HEK293 (cell line): ENCODE data around the gene IGLON5.

Experiments used
- CTCF ChIA-PET: fragments of 350-600 bp; formaldehyde crosslinking; extraction: SDS; loops from one replicate; lab custom pipeline; 2021; ENCODE audit warnings: antibody characterized with exemption; lab: Yijun Ruan, JAX
- POLR2A ChIA-PET: fragments of 300-600 bp; formaldehyde crosslinking; extraction: SDS; loops from one replicate; lab custom pipeline; 2020; ENCODE audit warnings: antibody characterized with exemption, inconsistent platforms; lab: Yijun Ruan, JAX
- H3K27ac ChIP-seq: fragments of 200-500 bp; sonication (Bioruptor generic); 2 replicates; pipeline ENCODE4 v1.5.1; 2014; ENCODE audit warnings: low read depth, low read length, control low read depth, inconsistent platforms; ENCODE audit errors: extremely low read depth
- H3K36me3 ChIP-seq, 2 experiments: fragments of 200-500 bp in 1 of 2; sonication (Bioruptor generic) in 1 of 2; 1 replicate in 1 of 2; 2 replicates in 1 of 2; pipeline ENCODE4 v1.5.1; 2014 to 2017; ENCODE audit warnings: inconsistent platforms in 2 of 2, low read length in 2 of 2; ENCODE audit not compliant: control insufficient read depth in 2 of 2, insufficient read depth in 1 of 2
- H3K4me1 ChIP-seq: fragments of 200-500 bp; sonication (Bioruptor generic); 2 replicates; pipeline ENCODE4 v1.5.1; 2014; ENCODE audit warnings: mild to moderate bottlenecking, low read length, inconsistent platforms; ENCODE audit not compliant: control insufficient read depth, insufficient read depth
- H3K4me3 ChIP-seq: 2 replicates; pipeline ENCODE4 v1.5.1; 2011; ENCODE audit warnings: low read depth, mild to moderate bottlenecking, control low read depth, low read length, moderate library complexity
- H3K9me3 ChIP-seq: fragments of 200-500 bp; sonication (Bioruptor generic); 2 replicates; pipeline ENCODE4 v1.5.1; 2014; ENCODE audit warnings: low read depth, low read length, inconsistent platforms; ENCODE audit not compliant: control insufficient read depth, insufficient read depth
- IKZF3 ChIP-seq: fragments of 450-650 bp; IDR thresholded peaks from 2 replicates; pipeline ENCODE4 v1.5.0; 2018; ENCODE audit warnings: missing biosample characterization, mild to moderate bottlenecking, missing genetic modification characterization, moderate library complexity
- KLF10 ChIP-seq: fragments of 450-650 bp; IDR thresholded peaks from 2 replicates; pipeline ENCODE4 v1.5.1; 2018; ENCODE audit warnings: missing biosample characterization, mild to moderate bottlenecking, missing genetic modification characterization
- KLF8 ChIP-seq: fragments of 450-650 bp; formaldehyde crosslinking; IDR thresholded peaks from 2 replicates; pipeline ENCODE4 v1.5.1; 2016; ENCODE audit warnings: missing biosample characterization, missing genetic modification characterization
- MEIS1 ChIP-seq: sonication (generic); formaldehyde crosslinking; IDR thresholded peaks from 2 replicates; pipeline ENCODE4 v1.8.1; 2022; ENCODE audit warnings: missing genetic modification reagents, mild to moderate bottlenecking, borderline replicate concordance
- MZF1 ChIP-seq: fragments of 450-650 bp; formaldehyde crosslinking; IDR thresholded peaks from 2 replicates; pipeline ENCODE4 v1.5.1; 2017; ENCODE audit warnings: missing biosample characterization, missing genetic modification characterization, borderline replicate concordance
- PRDM1 ChIP-seq: fragments of 450-650 bp; formaldehyde crosslinking; IDR thresholded peaks from 2 replicates; pipeline ENCODE4; 2016; ENCODE audit warnings: missing biosample characterization, missing genetic modification characterization
- SALL2 ChIP-seq: fragments of 450-650 bp; formaldehyde crosslinking; IDR thresholded peaks from 2 replicates; pipeline ENCODE4 v1.5.0; 2017; ENCODE audit warnings: missing biosample characterization, mild to moderate bottlenecking, missing genetic modification characterization, borderline replicate concordance
- SCRT1 ChIP-seq: fragments of 450-650 bp; formaldehyde crosslinking; IDR thresholded peaks from 2 replicates; pipeline ENCODE4 v1.5.1; 2016; ENCODE audit warnings: missing biosample characterization, missing genetic modification characterization, borderline replicate concordance
- YY1 ChIP-seq: fragments of 450-650 bp; formaldehyde crosslinking; IDR thresholded peaks from 2 replicates; pipeline ENCODE4 v1.5.1; 2018; ENCODE audit warnings: missing biosample characterization, missing genetic modification characterization
- ZBTB21 ChIP-seq: fragments of 450-650 bp; formaldehyde crosslinking; IDR thresholded peaks from 2 replicates; pipeline ENCODE4 v1.5.1; 2017; ENCODE audit warnings: missing biosample characterization, missing genetic modification characterization
- ZNF112 ChIP-seq: fragments of 450-650 bp; formaldehyde crosslinking; IDR thresholded peaks from 2 replicates; pipeline ENCODE4 v1.5.0; 2017; ENCODE audit warnings: missing biosample characterization, missing genetic modification characterization
- ZNF114 ChIP-seq: fragments of 450-650 bp; formaldehyde crosslinking; IDR thresholded peaks from 2 replicates; pipeline ENCODE4 v1.5.0; 2017; ENCODE audit warnings: missing biosample characterization, missing genetic modification characterization
- ZNF132 ChIP-seq: fragments of 450-650 bp; formaldehyde crosslinking; IDR thresholded peaks from 2 replicates; pipeline ENCODE4 v1.5.1; 2017; ENCODE audit warnings: missing biosample characterization, missing genetic modification characterization, borderline replicate concordance
- ZNF202 ChIP-seq: fragments of 450-650 bp; formaldehyde crosslinking; IDR thresholded peaks from 2 replicates; pipeline ENCODE4 v1.5.1; 2016; ENCODE audit warnings: missing biosample characterization, missing genetic modification characterization, borderline replicate concordance
- ZNF24 ChIP-seq: fragments of 450-650 bp; formaldehyde crosslinking; IDR thresholded peaks from 2 replicates; pipeline ENCODE4 v1.5.1; 2016; ENCODE audit warnings: missing biosample characterization, missing genetic modification characterization
- ZNF324 ChIP-seq: fragments of 450-650 bp; formaldehyde crosslinking; IDR thresholded peaks from 2 replicates; pipeline ENCODE4 v1.5.1; 2016; ENCODE audit warnings: missing biosample characterization, missing genetic modification characterization
- ZNF510 ChIP-seq: fragments of 450-650 bp; formaldehyde crosslinking; IDR thresholded peaks from 2 replicates; pipeline ENCODE4 v1.5.1; 2018; ENCODE audit warnings: mild to moderate bottlenecking, missing genetic modification characterization, missing biosample characterization; ENCODE audit not compliant: insufficient replicate concordance
- ZNF549 ChIP-seq: fragments of 450-650 bp; IDR thresholded peaks from 2 replicates; pipeline ENCODE4 v1.5.1; 2018; ENCODE audit warnings: missing biosample characterization, missing genetic modification characterization, mild to moderate bottlenecking, inconsistent platforms, moderate library complexity
- ZNF623 ChIP-seq: fragments of 450-650 bp; formaldehyde crosslinking; IDR thresholded peaks from 2 replicates; pipeline ENCODE4 v1.5.1; 2016; ENCODE audit warnings: missing biosample characterization, missing genetic modification characterization
- ZNF777 ChIP-seq: fragments of 450-650 bp; formaldehyde crosslinking; IDR thresholded peaks from 2 replicates; pipeline ENCODE4 v1.5.1; 2017; ENCODE audit warnings: missing biosample characterization, missing genetic modification characterization, borderline replicate concordance
- ZNF791 ChIP-seq: fragments of 450-650 bp; formaldehyde crosslinking; IDR thresholded peaks from 2 replicates; pipeline ENCODE4 v1.5.1; 2016; ENCODE audit warnings: missing biosample characterization, missing genetic modification characterization
- ZSCAN16 ChIP-seq: fragments of 450-650 bp; formaldehyde crosslinking; IDR thresholded peaks from 2 replicates; pipeline ENCODE4 v1.5.1; 2016; ENCODE audit warnings: missing biosample characterization, missing genetic modification characterization
- TF ChIP-seq, protein P1 (sequence below): fragments of 450-650 bp; formaldehyde crosslinking; IDR thresholded peaks from 2 replicates; pipeline ENCODE4 v1.5.1; 2017; ENCODE audit warnings: missing biosample characterization, missing genetic modification characterization
- TF ChIP-seq, protein P2 (sequence below): fragments of 450-650 bp; formaldehyde crosslinking; IDR thresholded peaks from 2 replicates; pipeline ENCODE4 v1.5.1; 2016; ENCODE audit warnings: missing biosample characterization, missing genetic modification characterization, low read depth
- TF ChIP-seq, protein P3 (sequence below): fragments of 450-650 bp; IDR thresholded peaks from 2 replicates; pipeline ENCODE4 v1.5.1; 2018; ENCODE audit warnings: missing biosample characterization, mild to moderate bottlenecking, missing genetic modification characterization
- TF ChIP-seq, protein P4 (sequence below): fragments of 450-650 bp; formaldehyde crosslinking; IDR thresholded peaks from 2 replicates; pipeline ENCODE4 v1.5.1; 2016; ENCODE audit warnings: missing biosample characterization, missing genetic modification characterization

The IGLON5 gene

DNA sequence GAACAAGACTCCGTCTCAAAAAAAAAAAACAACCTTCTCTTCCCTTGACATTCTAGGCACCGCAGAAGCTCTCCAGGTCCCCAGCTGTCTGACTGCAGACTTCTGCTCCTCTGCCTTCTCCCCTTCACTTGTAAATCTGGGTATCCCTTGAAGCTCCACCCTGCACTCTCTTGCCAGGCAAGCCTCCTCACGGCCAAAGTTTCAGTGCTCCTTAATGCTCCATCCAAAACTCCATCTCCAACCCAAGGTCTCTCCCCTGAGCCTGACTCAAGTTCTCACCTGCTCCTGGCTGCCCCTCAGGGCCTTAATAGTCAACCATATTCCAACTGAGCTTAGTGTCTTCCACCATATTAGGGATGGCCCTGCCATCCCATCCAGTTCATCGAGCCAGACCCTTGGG lies 58.8 kb downstream of the IGLON5 start:
- H3K27ac ChIP-seq = no peak overlapping the region
- no peak overlapping the region for H3K4me3 ChIP-seq
- POLR2A ChIA-PET = interaction anchor here (0.5 to 0.6 kb wide), 2 partner anchors 13 to 33 kb away, joined by 3 to 6 read pairs; no protein-coding TSS in a partner anchor
- H3K36me3 ChIP-seq = no peaks in the 10 kb centered on the region
- CTCF ChIA-PET = no interaction called here
- H3K4me1 ChIP-seq = peaks cover 3% of the 10 kb centered on the region
- no peaks in the 10 kb centered on the region for H3K9me3 ChIP-seq
- TF ChIP-seq IKZF3 (tag by site-specific recombination) (no peak), ZNF791 (no peak), ZNF510 (tag by site-specific recombination) (no peak), ZNF202 (tag by site-specific recombination) (no peak), ZNF114 (tag by site-specific recombination) (no peak), ZBTB21 (no peak), YY1 (no peak), SCRT1 (tag by site-specific recombination) (no peak), MEIS1 (CRISPR knock-in tag) (no peak), ZNF24 (tag by site-specific recombination) (no peak), KLF10 (tag by site-specific recombination) (no peak), ZNF549 (no peak), KLF8 (tag by site-specific recombination) (no peak)
- TF ChIP-seq, protein P1, sequence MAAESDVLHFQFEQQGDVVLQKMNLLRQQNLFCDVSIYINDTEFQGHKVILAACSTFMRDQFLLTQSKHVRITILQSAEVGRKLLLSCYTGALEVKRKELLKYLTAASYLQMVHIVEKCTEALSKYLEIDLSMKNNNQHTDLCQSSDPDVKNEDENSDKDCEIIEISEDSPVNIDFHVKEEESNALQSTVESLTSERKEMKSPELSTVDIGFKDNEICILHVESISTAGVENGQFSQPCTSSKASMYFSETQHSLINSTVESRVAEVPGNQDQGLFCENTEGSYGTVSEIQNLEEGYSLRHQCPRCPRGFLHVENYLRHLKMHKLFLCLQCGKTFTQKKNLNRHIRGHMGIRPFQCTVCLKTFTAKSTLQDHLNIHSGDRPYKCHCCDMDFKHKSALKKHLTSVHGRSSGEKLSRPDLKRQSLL (tag by site-specific recombination) = no peak
- TF ChIP-seq, protein P2, sequence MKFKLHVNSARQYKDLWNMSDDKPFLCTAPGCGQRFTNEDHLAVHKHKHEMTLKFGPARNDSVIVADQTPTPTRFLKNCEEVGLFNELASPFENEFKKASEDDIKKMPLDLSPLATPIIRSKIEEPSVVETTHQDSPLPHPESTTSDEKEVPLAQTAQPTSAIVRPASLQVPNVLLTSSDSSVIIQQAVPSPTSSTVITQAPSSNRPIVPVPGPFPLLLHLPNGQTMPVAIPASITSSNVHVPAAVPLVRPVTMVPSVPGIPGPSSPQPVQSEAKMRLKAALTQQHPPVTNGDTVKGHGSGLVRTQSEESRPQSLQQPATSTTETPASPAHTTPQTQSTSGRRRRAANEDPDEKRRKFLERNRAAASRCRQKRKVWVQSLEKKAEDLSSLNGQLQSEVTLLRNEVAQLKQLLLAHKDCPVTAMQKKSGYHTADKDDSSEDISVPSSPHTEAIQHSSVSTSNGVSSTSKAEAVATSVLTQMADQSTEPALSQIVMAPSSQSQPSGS (tag by site-specific recombination) = no peak
- TF ChIP-seq, protein P3, sequence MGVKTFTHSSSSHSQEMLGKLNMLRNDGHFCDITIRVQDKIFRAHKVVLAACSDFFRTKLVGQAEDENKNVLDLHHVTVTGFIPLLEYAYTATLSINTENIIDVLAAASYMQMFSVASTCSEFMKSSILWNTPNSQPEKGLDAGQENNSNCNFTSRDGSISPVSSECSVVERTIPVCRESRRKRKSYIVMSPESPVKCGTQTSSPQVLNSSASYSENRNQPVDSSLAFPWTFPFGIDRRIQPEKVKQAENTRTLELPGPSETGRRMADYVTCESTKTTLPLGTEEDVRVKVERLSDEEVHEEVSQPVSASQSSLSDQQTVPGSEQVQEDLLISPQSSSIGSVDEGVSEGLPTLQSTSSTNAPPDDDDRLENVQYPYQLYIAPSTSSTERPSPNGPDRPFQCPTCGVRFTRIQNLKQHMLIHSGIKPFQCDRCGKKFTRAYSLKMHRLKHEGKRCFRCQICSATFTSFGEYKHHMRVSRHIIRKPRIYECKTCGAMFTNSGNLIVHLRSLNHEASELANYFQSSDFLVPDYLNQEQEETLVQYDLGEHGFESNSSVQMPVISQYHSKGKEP (tag by site-specific recombination) = no peak

DNA sequence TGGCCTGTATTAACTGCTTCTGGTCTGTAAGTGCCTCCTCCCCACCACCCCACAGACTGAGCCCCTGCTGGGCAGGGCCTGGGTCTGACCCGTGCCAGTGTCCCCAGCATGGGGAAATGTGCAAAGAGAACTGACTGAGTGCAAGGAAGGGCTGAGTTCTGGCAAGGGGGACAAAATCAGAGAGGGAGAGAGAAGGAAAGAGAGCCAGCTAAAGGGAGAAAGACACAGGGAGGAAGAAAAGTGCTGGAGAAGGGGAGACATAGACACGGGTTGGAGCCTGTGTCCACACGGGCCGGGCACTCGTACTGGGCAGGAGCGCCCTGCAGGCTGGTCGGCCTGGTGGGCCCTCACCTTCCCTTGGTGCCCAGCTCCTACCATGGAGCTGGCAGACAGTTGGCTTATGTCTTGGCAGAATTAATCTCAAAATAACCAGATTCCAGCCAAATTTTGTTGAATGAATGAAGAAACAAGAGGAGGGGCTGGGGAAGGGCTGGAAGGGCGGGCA lies 59.8 kb downstream of the IGLON5 start:
- ChIA-PET CTCF (no interaction called here), POLR2A (interaction anchor here (0.7 kb wide), 1 partner anchor 13 kb away, joined by 3 read pairs; no protein-coding TSS in a partner anchor)
- Histone ChIP-seq H3K36me3 (no peaks in the 10 kb centered on the region), H3K4me3 (no peak overlapping the region), H3K9me3 (no peaks in the 10 kb centered on the region), H3K27ac (no peak overlapping the region), H3K4me1 (no peaks in the 10 kb centered on the region; the same call in 1 of the 2 replicates)
- no peak for TF ChIP-seq ZNF112 (tag by site-specific recombination)
- no peak for TF ChIP-seq ZNF324 (tag by site-specific recombination)
- TF ChIP-seq ZNF623 (tag by site-specific recombination) = no peak
- no peak for TF ChIP-seq ZNF510 (tag by site-specific recombination)
- TF ChIP-seq PRDM1 (tag by site-specific recombination) = no peak
- TF ChIP-seq ZSCAN16 (tag by site-specific recombination) = no peak
- TF ChIP-seq, protein P4, sequence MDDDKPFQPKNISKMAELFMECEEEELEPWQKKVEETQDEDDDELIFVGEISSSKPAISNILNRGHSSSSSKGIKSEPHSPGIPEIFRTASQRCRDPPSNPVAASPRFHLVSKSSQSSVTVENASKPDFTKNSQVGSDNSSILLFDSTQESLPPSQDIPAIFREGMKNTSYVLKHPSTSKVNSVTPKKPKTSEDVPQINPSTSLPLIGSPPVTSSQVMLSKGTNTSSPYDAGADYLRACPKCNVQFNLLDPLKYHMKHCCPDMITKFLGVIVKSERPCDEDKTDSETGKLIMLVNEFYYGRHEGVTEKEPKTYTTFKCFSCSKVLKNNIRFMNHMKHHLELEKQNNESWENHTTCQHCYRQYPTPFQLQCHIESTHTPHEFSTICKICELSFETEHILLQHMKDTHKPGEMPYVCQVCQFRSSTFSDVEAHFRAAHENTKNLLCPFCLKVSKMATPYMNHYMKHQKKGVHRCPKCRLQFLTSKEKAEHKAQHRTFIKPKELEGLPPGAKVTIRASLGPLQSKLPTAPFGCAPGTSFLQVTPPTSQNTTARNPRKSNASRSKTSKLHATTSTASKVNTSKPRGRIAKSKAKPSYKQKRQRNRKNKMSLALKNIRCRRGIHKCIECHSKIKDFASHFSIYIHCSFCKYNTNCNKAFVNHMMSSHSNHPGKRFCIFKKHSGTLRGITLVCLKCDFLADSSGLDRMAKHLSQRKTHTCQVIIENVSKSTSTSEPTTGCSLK (tag by site-specific recombination) = no peak
- no peak for TF ChIP-seq MZF1 (tag by site-specific recombination)
- no peak for TF ChIP-seq ZNF777 (tag by site-specific recombination)
- TF ChIP-seq ZNF132 (tag by site-specific recombination) = no peak
- TF ChIP-seq SALL2 (tag by site-specific recombination) = no peak
